Measurements from ENCODE around the gene DUSP1.
A peak's percentile ranks its signal among the peaks of the same experiment; 100 is the strongest.

Gene DUSP1, protein sequence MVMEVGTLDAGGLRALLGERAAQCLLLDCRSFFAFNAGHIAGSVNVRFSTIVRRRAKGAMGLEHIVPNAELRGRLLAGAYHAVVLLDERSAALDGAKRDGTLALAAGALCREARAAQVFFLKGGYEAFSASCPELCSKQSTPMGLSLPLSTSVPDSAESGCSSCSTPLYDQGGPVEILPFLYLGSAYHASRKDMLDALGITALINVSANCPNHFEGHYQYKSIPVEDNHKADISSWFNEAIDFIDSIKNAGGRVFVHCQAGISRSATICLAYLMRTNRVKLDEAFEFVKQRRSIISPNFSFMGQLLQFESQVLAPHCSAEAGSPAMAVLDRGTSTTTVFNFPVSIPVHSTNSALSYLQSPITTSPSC

DNA sequence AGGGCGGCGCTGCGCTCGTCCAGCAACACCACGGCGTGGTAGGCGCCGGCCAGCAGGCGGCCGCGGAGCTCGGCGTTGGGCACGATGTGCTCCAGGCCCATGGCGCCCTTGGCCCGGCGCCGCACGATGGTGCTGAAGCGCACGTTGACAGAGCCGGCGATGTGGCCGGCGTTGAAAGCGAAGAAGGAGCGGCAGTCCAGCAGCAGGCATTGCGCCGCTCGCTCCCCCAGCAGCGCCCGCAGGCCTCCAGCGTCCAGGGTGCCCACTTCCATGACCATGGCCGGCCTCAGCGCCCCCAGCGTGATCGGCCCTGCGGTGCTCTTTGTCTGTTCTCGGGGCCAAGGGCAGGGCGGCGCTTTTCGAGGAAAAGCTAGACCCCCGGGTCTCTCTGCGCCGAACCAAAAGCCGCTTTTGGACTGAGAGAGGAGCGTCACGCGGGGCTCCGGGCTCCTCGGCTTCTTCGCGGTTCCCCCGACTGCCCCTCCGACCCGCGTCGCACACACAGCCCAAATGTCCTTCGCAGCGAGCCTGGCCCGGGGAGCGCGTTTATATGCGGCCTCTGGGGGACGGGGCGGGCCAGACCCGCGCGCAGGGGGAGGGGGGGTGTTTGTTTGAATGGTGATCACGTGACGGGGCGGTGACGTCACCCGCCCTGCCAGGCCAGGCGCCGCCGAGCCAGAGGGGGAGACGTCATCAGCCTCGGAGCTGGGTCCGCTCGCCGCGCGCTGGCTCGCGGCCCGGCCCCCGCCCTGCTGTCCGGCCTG lies at the start of gene DUSP1:
TSS of gene DUSP1 (minus strand) at position 521 of the 764 bp plus-strand sequence. CDS start at position 278, 243 bp downstream.
- DNase-seq = peak; percentile 98

DNA sequence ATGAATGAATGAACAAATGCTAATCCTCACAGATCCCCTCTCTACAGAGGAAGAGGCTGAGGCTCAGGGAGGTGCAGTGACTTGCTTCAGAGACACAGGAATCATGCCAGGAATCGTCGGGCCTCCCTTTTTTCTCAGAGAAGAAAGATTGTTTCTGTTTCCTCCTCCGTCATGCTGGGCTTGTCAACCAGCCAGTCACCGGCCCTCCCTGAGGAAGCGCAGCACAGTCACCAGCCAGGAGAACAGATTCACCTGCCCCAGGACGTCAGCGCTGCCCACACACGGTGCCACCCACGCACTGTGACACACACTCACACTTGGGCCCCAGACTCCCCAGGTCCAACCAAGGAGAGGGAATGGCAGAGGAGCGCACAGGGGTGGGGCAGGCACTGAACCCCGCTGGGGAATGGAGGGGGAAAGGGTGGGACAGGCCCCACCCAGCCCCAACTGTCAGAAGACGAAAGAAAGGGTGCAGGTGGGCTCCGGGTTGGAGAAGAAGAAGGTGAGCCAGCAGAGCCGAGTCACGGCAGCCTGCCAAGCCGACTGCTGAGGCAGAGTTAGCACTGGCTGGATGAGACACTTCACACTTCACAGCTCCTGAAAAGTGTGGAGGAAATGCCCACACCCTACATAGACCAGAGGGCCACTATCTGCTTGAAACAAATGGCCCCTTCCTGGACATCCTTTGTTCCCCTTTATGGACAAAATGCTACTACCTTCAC lies 49.2 kb upstream of the DUSP1 start:
- DNase-seq = no peak

DNA sequence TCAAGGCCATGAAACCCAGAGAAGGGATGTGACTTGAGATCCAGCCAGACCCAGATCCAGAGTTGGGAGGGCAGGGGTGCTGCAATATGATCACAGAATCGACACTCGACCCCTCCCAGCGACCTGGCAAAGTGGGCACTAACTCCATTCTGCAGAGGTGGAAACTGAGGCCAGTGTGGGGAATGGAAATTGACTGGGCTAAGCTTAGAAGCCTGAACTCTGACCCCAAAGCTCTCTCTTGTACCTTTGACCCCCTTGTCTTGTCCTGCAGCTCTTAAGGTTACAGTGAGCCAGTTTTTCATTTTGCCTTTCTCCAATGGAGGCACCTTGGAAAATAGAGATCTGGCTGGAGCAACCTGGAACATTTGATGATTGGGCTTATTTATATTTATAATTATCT lies 48.6 kb upstream of the DUSP1 start:
- no peak for DNase-seq

DNA sequence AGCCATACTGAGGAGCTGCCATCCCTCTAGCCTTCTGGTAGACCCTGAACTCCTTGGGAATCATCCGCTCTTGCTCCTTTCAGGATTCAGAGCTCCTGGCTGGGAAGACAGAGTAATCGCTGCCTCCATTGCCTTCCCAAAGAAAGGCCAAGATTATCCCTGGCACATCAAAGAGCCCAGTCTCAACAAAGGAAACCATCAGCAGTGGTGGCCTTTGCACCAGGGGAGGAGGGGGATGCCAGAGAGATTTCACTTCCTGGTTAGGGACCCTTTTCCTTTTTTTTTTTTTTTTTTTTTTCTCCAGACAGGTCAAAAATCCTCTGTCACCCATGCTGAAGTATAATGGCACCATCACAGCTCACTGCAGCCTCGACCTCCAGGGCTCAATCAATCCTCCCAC lies 47.1 kb upstream of the DUSP1 start:
- no peak for DNase-seq

DNA sequence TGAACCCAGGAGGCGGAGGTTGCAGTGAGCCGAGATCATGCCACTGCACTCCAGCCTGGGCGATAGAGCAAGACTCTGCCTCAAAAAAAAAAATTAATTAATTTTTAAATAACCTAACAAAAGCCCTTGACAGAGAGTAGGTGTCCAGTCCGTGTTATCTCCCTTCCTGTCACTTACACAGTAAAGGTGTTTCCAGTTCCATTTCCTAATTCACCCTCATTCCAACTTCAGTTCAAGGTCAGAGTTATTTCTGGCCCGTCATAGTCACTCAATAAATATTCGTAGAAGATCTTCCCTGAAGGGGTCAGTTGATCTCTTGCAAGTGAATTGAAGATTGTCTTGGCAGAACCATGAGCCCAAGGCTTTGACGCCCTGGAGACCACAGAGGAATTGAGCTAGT lies 46.7 kb upstream of the DUSP1 start:
- no peak for DNase-seq

DNA sequence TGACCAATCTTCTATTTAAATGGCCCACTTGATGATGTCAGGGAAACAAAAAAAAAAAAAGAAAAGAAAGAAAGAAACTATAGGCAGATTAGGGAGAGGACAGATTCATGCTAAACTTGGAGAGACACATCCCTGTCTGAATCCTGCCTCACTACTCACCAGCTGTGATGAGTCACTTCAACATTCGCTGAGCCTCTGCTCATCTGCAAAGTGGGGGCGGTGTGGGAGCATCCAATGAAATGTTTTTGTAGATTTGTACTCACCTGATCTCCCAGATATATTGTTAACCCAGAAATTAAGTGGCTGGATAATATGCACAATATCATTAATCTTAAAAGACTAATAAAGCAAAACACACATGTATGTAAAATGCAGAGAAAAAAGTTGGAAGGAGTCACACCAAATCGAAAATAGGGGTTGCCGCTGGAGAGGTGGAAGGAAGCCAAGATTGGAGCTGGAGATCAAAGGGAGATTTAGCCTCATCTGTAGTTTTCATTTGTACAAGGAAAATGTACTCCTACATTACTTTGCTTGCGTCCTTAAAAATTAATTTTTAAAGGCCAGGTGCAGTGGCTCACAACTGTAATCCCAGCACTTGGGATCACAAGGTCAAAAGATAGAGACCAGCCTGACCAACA lies 46.0 kb upstream of the DUSP1 start:
- DNase-seq = peak; percentile 84

DNA sequence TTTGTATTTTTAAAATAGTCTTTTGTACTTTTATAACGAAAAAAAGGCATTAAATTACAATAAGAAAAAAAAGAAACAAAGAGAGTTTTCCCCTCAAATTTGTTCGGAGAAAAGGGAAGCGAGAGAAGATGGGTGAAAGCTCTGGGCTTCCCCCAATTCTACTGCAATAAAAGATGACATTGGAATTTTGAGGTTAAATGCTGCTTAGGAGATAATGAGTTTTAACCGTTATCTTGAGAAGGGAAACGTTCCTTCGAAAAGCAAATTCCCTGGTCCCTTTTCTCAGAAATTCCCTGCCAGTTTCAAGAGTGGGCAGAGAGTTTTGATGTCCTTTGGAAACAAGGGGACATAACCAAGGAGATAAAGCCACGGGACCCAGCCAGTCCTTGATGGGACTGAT lies 44.6 kb upstream of the DUSP1 start:
- DNase-seq = peak; percentile 78

DNA sequence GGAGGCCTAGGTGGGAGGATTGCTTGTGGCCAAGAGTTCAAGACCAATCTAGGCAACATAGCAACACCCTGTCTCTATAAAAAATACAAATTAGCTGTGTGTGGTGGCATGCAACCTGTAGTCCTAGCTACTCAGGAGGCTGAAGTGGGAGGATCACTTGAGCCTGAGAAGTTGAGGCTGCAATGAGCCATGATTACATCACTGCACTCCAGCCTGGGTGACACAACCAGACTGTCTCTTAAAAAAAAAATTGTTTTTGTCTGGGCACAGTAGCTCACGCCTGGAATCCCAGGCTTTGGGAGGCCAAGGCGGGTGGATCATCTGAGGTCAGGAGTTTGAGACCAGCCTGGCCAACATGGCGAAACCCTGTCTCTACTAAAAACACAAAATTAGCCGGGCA lies 40.0 kb upstream of the DUSP1 start:
- DNase-seq = peak; percentile 81

DNA sequence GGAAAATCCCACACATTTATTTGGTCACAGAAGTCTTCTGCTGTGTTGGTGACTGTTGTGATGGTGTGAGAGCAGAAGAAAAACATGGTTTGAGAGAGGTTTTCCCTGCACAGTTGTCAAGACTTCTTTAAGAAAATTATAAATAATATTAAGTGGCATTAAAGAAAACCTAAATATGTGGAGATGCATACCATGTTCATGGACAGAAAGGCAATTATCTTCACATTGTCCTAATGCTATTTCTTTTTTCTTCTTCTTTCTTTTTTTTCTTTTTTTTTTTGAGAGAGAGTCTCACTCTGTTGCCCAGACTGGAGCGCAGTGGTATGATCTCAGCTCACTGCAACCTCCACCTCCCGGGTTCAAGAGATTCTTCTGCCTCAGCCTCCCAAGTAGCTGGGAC lies 38.8 kb upstream of the DUSP1 start:
- DNase-seq = no peak

DNA sequence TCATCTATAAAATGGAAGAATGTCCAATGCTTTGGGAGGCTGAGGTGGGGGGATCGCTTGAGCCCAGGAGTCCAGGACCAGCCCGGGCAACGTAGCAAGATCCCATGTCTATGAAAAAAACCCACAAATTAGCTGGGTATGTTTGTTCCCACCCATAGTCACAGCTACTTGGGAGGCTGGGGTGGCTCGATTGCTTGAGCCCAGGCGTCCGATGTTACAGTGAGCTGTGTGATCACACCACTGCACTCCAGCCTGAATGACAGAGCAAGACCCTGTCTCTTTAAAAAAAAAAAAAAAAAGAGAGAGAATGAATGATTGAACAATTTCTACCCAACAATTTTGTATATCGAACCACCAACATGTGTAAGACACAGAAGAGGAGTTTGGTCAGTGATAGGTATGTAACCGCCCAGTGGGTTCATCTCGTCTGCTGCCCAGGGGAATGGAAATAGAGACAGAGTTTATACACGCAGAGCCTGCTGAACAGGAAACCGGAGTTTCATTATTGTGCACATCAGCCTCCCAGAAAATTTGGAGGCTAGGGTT lies 36.8 kb upstream of the DUSP1 start:
- no peak for DNase-seq

DNA sequence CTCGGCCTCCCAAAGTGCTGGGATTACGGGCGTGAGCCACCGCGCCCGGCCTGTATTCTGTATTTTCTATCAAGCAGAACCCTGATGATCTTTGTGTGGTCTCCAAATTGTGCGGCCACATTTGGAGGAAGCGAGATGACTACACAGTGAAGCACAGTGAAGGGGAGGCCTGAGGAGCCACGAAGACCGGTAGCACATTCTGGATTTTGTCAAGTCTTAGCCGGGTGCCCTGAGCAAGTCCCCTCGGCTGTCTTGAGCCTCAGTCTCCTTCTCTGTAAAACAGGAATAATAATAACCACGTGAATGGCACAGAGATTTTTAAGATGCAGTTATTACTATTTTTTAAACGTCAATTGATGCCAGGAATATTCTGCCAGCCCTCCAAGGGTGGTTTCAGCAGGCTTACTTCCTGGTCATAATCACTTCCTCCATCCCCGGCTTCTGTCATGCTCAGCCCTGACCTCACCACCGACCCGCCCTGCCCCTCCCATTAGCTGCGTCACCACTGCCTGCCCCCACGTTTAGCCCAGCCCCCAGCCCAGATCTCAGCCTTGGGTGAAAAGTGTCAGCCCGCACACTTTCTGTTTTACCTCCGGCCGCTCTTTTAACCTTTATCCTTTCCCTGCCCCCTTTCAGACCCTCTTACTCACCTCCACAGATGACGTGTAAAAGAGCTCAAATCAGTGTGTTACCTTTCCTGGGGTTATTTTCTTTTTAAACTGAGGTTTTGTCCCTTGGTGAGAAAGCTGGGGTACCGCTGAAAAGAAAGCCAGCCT lies 36.1 kb upstream of the DUSP1 start:
- peak; percentile 96 for DNase-seq

DNA sequence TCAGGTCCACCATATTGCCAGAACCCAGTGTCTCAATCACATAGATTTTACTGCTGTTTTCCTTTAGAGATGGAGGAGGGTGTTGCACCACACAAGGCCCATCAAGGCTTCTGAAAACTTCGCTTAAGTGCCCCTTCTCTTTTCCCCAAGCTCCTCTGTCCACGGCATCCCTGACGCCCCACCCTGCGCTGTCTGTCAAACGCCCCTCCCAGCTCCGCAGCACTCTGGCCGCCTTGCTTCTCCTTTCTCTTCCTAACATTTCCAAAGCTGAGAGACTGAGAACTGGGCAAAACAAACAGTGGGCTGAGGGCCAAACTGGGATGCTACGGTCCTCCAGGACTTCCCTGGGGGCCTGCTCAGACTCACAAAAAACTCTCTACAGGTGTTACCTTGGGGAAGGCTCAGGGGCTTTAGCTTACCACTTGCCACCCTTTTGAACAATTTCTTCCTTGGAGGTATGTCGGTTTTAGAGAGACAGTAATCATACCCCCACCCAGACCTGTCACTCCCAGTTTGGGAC lies 34.8 kb upstream of the DUSP1 start:
- DNase-seq = no peak

DNA sequence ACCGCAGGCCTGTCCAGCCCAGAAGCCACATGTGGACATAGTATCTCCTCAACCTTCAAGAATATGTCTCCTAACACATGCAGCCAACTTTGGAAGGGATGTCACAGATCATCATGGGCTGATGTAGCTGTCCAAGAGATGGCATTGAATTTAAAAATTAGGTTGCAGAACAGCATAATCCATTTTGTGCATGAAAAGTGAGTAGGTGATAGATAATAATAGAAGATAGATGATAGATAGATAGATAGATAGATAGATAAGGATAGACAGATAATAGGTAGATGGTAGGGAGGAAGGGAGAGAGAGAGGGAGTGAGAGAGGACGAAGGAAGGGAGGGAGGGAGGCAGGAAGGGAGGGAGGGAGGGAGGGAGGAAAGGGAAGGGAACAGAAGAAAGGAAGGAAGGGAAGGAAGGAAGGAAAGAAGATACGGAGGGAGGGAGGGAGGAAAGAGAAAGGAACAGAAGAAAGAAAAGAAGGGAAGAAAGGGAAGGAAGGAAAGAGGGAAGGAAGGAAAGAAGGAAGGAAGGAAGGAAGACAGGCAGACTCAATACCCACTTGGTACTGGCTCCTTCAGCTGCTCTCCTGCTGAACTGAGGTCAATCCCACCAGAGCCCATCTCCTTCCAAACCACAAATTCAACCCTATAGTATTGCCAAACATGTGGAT lies 34.2 kb upstream of the DUSP1 start:
- no peak for DNase-seq

DNA sequence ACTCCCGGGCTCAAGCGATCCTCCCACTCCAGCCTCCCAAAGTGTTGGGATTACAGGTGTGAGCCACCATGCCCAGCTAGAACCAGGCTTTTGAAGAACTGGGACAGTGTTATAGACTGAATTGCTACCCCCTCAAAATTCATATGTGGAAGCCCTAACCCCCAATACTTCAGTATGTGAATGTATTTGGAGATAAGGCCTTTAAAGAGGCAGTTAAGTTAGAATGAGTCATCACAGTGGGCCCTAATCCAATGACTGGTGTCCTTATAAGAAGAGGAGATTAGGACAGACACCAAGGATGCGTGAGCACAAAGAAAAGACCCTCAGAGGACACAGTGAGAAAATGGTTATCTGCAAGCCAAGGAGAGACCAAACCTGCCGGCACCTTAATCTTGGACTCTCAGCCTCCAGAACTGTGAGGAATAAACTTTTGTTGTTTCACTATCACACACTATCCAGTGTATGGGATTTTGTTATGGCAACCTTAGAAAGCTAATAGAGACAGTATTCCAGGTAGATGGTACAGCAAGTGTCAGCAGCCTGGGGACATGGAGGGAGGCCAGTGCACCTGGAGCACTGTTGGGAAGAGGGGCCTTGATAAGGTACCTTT lies 31.7 kb upstream of the DUSP1 start:
- DNase-seq = no peak

DNA sequence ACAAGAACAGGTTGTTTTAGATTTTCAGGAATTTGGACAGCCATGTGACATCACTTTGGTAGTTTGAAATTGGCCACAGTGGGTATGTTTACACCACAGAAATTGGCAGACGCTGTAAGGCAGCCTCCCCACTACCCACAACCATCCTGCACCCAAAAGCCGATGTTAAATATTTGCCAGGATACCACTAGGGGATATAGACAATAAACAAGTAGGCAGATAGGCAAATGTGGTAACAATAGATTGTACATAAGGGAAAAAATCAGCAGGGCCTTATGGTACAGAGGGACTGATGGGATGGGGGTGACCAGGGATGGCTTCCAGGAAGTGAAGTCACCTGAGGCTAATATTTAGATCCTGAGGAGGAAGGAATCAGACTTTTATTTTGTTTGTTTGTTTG lies 31.1 kb upstream of the DUSP1 start:
- no peak for DNase-seq

DNA sequence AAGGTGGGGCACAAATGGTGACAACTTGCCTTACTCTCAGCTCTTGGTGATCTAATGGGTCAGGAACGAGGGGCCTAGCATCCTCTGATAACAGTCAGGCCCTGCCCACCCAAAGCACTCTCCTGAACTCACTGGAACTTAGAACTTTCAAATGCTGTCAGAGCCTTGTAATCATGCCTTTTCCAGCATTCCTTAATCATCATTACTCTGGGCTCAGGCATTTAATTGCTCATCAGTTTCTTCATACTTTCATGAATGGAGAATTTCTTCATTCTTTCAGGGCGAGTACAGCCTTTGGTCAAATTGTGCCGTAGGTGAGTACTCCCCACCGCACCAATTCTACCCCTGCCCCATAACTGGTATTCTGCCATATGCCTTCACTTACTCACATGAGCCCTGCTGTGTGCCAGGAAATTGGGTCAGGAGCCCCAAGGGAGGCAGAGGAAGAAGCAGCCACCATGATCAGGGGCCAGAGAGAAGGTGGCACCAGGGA lies 30.2 kb upstream of the DUSP1 start:
- DNase-seq = peak; percentile 88

DNA sequence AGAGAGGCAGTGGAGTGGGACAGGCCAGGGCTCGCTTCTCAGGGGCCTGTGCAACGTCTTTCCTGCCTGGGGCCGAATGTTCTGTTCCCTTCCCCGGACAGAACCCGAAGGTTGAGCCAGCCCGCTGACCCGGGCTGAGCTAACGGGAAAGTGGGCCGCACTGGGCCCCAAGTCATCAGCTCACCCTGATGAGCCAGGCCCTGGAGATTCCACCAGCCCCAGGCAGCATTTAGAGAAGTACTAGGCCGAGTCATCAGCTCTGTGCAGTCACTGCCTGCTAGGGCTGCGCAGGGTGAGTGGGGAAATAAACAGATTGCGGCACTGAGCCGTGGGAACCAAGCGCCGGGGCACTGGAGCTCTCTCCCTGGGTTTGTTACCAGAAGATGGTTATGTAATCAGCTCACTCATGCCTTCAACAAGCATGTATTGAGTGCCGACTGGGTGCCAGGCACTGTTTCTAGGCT lies 29.1 kb upstream of the DUSP1 start:
- peak; percentile 100 for DNase-seq

DNA sequence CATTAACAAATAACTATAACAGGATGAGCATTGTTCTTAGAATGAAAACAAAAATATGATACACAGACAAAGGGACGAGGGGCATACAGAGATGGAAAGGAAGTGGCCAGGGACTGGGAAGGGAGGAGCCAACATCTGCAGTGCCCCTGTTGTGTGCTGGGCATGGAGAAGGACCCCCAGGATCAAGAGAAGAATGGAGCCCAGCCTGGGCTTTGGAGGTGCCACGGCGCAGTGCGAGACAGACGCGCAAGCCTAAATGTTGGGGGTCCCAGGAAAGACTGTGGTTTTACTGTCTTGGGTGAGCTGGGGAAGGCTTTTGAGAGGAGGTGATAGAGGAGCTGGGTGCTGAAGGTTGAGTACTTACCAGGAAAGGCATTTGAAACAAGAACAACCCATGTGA lies 28.4 kb upstream of the DUSP1 start:
- DNase-seq = no peak

DNA sequence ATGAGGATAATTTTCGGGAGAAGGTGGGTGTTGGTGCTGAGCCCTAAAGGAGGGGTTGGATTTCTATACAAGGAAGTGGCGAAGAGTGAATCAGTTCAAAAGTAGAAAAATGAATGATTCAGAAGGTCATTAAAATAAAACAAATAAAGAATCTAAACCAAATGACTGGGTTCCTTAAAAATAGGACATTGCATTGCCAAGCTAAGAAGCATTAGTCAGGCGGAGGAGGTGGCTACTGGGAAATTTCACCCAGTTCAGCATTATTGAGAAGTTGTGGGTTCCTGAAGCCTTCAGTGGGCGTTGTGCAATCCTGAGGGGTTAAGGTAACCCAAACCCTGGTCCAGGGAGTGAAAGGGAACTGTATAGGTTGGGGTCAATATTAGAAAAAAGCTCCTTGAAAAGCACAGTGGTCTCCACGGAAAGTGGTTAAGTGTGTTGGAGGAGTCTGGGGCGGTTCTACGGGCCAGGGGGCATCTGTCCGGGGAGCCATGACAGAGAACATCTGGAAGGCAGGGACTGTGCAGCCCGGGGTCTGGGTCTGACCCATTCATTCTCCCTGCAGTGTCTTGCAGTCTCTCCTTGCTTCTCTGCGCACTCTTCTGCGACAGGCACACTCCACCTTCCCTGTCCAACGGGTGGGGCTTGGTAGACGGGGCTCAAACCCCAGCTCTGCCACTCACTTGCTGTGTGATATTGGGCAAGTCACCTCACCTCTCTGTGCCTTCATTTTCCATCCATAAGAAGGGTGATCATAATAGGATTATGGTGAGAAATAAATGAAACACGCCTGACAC lies 27.6 kb upstream of the DUSP1 start:
- peak; percentile 98 for DNase-seq

DNA sequence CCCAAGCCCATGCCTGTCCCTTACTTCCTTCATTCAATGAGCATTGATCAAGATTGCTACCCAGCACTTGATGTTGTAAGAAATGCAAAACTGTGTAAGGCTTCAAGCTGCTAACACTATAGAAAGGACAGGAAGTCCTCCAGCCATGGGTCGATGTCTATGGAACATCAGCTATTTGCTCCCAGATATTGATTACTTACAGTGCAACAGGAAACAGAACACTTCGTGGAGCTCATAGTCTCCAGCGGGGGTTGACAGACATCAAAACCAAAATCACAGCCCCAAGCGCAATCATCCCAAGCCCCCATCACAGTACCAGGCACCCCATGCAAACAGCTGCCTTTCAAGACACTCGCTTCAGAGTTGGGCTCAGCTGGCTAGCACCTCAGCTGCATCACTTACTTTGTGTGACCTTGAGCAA lies 26.8 kb upstream of the DUSP1 start:
- DNase-seq = peak; percentile 71
